ENCODE data around the gene UPK1B. TPM values are rescaled to one million over a fixed set of nuclear protein-coding genes. Genes with fewer than 3 reads are reported as not detected.

The UPK1B gene
- total and polyA plus RNA-seq, 7 donors = not detected

GRCh38 chr3:119195911-119196310 lies 22.5 kb downstream of the UPK1B start:
- Histone ChIP-seq H3K9me3 (no peaks in the 10 kb centered on the region), H3K36me3 (no peaks in the 10 kb centered on the region), H3K27me3 (no peaks in the 10 kb centered on the region), H3K4me3 (no peak overlapping the region), H3K4me1 (no peaks in the 10 kb centered on the region), H3K27ac (no peak overlapping the region)
- intact Hi-C loops (cut with DNase I) = no loop called here
- TF ChIP-seq POLR2AphosphoS5 (IDR thresholded peaks at IDR 0.05) (no peak), CTCF (IDR thresholded peaks at IDR 0.05) (no peak), EP300 (IDR thresholded peaks at IDR 0.05) (no peak), POLR2A (IDR thresholded peaks at IDR 0.05) (no peak)
- WGBS, 2 donors = 80 to 82% methylated on average over 1 of the region's 1 CpG
- DNase-seq = no peak

- Histone ChIP-seq H3K4me1 (peaks cover 0 to 11% (median 0%) of the 10 kb centered on the region in 4 donors), H3K36me3 (peaks cover 0 to 16% (median 0%) of the 10 kb centered on the region in 4 donors), H3K27me3 (no peaks in the 10 kb centered on the region), H3K27ac (no peak overlapping the region), H3K4me3 (no peak overlapping the region), H3K9me3 (no peaks in the 10 kb centered on the region)
- WGBS, 2 donors = 37 to 58% methylated on average over 8 of the region's 8 CpGs
- DNase-seq = no peak
- intact Hi-C loops (cut with DNase I) = no loop called here
- TF ChIP-seq POLR2A (IDR thresholded peaks at IDR 0.05) = no peak
- no peak for TF ChIP-seq CTCF (IDR thresholded peaks at IDR 0.05)
- TF ChIP-seq EP300 (IDR thresholded peaks at IDR 0.05) = no peak
- no peak for TF ChIP-seq POLR2AphosphoS5 (IDR thresholded peaks at IDR 0.05)
Observed at GRCh38 chr3:119205209-119205608, 31.8 kb downstream of the UPK1B start.

- Histone ChIP-seq H3K27ac (no peak overlapping the region), H3K9me3 (no peaks in the 10 kb centered on the region), H3K27me3 (no peaks in the 10 kb centered on the region), H3K36me3 (peaks cover 0 to 20% (median 0%) of the 10 kb centered on the region in 4 donors), H3K4me1 (peaks cover 0 to 11% (median 0%) of the 10 kb centered on the region in 4 donors), H3K4me3 (no peak overlapping the region)
- 80 to 87% methylated on average over 5 of the region's 5 CpGs for WGBS, 2 donors
- no peak for TF ChIP-seq POLR2A (IDR thresholded peaks at IDR 0.05)
- TF ChIP-seq EP300 (IDR thresholded peaks at IDR 0.05) = no peak
- TF ChIP-seq POLR2AphosphoS5 (IDR thresholded peaks at IDR 0.05) = no peak
- no peak for TF ChIP-seq CTCF (IDR thresholded peaks at IDR 0.05)
- no peak for DNase-seq
- intact Hi-C loops (cut with DNase I) = no loop called here
Observed at GRCh38 chr3:119205685-119206084, 32.3 kb downstream of the UPK1B start.

- H3K4me3 ChIP-seq = no peak overlapping the region
- no peaks in the 10 kb centered on the region for H3K9me3 ChIP-seq
- TF ChIP-seq POLR2A (IDR thresholded peaks at IDR 0.05) = no peak
- no peak for TF ChIP-seq CTCF (IDR thresholded peaks at IDR 0.05)
- no peak for TF ChIP-seq POLR2AphosphoS5 (IDR thresholded peaks at IDR 0.05)
- TF ChIP-seq EP300 (IDR thresholded peaks at IDR 0.05) = no peak
- peaks cover 0 to 11% (median 0%) of the 10 kb centered on the region in 4 donors for H3K4me1 ChIP-seq
- DNase-seq = no peak
- intact Hi-C loops (cut with DNase I) = no loop called here
- no peaks in the 10 kb centered on the region for H3K27me3 ChIP-seq
- no peak overlapping the region for H3K27ac ChIP-seq
- WGBS, 2 donors = 77 to 80% methylated on average over 4 of the region's 4 CpGs
- peaks cover 0 to 31% (median 3%) of the 10 kb centered on the region in 4 donors for H3K36me3 ChIP-seq
Observed at GRCh38 chr3:119206611-119207511, 33.5 kb downstream of the UPK1B start.

Data from sigmoid colon (tissue), 7 donors.